Activated CD8-positive, alpha-beta memory T cell treated with anti-CD3 and anti-CD28 coated beads for 36 hours (primary cell): ENCODE data around the gene LSP1. TPM values are rescaled to one million over a fixed set of nuclear protein-coding genes. Genes with fewer than 3 reads are reported as not detected.

Experiments
- CTCF ChIA-PET: fragments of 350-600 bp; sonication (Branson Sonifier 250); formaldehyde crosslinking; loops from one replicate; lab custom pipeline; 2021; ENCODE audit warnings: antibody characterized with exemption; lab: Charles Lee
- POLR2A ChIA-PET: fragments of 350-600 bp; sonication (Branson Sonifier 250); formaldehyde crosslinking; loops from one replicate; lab custom pipeline; 2021; ENCODE audit warnings: antibody characterized with exemption; lab: Charles Lee
- total RNA-seq, 2 experiments: library from RNA; stranded (reverse); gene quantifications; one replicate each; pipeline ENCODE4 v1.2.3, GENCODE V29; 2021

Gene LSP1
- total RNA-seq, 2 experiments from 2014 or later: 254 TPM

DNA sequence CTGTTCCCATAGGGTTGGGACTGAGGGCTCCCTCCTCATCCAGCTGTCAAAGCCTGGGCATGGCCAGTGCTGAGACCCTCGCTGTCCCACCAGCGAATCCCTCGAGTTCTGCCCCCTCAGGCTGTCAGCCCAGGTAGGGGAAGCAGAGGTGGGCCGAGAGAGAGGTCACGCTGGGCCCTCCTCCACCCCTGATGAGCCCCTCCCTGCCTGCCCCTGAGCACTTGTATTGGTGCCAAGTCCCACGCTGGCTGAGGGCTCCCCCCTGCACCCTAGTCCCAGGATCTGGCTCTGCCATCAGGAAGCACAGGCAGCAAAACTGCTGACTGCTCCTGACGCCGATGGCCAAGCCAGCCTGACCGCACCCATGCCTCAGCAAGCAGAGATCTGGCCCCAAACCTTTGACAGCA lies 35.5 kb downstream of the LSP1 start:
- ChIA-PET POLR2A (interaction anchor here (0.5 to 1.6 kb wide), 2 partner anchors 18 to 30 kb away, joined by 3 read pairs; no protein-coding TSS in a partner anchor), CTCF (interaction anchor here (1.3 to 2.2 kb wide), 5 partner anchors 12 to 263 kb away, joined by 4 to 8 read pairs (median 4); partner anchors contain the start of gene LSP1)

- POLR2A ChIA-PET: interaction anchor here (0.5 to 1.6 kb wide), 2 partner anchors 18 to 29 kb away, joined by 3 read pairs; no protein-coding TSS in a partner anchor
- CTCF ChIA-PET: interaction anchor here (1.3 to 2.2 kb wide), 5 partner anchors 13 to 263 kb away, joined by 4 to 8 read pairs (median 4); partner anchors contain the start of gene LSP1
These were observed 35.9 kb downstream of the LSP1 start for GRCh38 chr11:1888811-1889210.

DNA sequence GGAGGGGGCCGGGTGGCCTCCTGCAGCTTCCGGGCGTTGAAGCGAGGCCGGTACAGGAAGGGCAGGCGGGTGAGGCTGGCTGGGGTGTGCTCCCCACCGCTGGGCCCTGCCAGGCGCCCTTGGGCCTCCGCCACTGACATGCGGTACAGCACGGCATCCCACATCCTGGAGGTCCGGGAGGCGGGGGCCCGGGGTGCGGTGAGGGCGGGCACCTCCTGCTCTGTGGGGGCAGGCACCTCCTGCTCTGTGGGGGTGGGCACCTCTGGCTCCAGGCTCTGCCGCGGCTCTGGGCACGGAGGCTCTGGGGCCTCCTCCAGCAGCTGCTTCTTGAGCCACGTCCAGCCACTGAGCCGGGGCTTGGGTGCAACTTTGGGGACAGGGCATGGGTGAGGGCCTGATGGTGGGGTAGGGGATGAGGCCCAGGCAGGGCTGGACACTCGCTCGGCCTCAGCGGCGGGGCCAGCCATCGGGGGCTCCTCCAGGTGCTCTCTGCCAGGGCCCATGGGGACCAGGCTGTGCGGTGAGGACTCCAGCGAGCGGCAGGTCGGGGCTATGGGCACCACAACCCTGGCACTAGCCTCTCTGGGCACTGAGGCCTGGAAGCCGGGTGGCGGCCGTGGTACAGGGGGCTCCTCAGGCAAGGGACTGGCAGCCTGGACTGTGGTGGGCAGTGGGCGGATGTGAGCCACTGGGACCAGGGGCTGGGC lies 36.5 kb downstream of the LSP1 start:
- CTCF ChIA-PET: interaction anchor here (1.3 to 2.2 kb wide), 5 partner anchors 13 to 262 kb away, joined by 4 to 8 read pairs (median 4); partner anchors contain the start of gene LSP1
- POLR2A ChIA-PET: interaction anchor here (0.5 to 1.6 kb wide), 2 partner anchors 19 to 29 kb away, joined by 3 read pairs; no protein-coding TSS in a partner anchor

GRCh38 chr11:1889941-1890855 lies 37.3 kb downstream of the LSP1 start:
- ChIA-PET CTCF (interaction anchor here (0.7 to 2.2 kb wide), 6 partner anchors 26 to 261 kb away, joined by 3 to 8 read pairs (median 4); no protein-coding TSS in a partner anchor), POLR2A (interaction anchor here (1.2 to 1.6 kb wide), 2 partner anchors 27 to 28 kb away, joined by 3 to 5 read pairs; no protein-coding TSS in a partner anchor)

DNA sequence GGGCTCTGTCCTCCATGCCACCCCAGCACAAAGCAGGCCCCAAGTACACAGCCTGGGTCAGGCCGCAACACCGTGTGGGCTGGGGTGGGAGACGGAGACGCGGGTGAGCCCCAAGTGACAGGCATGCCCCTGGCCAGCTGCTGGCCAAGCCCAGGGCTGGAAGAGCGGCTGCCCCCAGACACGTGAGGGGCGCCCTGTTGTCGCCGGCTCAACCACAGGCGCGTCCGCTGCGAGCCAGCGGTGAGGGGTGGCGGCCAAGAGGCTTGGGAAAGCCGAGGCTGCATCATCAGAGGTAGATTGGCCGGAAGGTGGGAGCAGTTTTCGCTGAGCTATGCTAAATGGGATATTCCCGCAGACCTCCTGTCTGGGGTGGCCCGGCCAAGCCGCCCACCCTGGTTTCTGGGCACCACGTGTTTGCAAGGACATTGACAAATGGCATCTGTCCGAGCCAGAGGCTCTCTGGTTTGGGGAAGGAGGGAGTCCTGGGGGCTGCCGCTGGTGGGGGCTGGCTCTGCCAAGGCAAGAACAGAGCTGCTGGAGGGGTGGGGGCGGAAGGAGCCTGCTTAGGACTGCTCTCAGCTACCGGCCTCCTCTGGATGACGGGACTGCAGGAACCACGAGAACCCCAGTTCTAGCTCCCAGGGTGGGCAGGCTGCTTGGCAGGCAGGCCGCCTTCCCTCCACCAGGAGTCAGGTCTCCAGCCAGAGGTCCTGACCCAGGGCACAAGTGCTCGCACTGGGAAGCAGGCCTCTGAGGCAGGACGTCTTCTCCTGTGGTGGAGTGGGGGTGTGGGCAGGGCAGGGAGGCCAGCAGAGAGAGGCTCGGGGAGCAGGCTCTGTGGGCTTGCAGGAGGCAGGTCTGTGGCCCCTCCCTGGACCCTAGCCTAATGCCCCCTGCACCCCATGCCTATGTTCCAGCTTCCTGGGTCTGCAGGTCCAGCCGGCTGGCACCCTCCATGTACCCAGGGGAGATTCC lies 38.3 kb downstream of the LSP1 start:
- POLR2A ChIA-PET: interaction anchor here (0.6 to 1.2 kb wide), 3 partner anchors 26 to 186 kb away, joined by 3 to 5 read pairs (median 5); no protein-coding TSS in a partner anchor
- CTCF ChIA-PET: interaction anchor here (0.7 to 1.7 kb wide), 7 partner anchors 25 to 263 kb away, joined by 3 to 6 read pairs (median 3); no protein-coding TSS in a partner anchor

DNA sequence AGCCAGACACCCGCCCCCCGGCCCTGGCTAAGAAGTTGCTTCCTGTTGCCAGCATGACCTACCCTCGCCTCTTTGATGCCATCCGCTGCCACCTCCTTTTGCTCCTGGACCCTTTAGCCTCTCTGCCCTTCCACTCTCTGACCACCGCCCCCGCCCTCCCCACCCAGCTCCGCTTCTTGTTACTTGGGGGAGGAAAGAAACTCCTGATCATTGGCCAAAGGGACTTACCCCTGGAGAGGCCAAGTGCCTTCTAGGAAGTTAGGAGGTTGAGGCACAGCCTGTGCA lies 38.9 kb downstream of the LSP1 start, which contains the start of gene PRR33:
Gene PRR33 (minus strand): TSS at position 65 of the 285 bp plus-strand sequence. CDS start 1,311 bp downstream, outside the sequence.
- ChIA-PET CTCF (interaction anchor here (1.1 to 1.7 kb wide), 3 partner anchors 25 to 31 kb away, joined by 3 to 5 read pairs (median 3); no protein-coding TSS in a partner anchor), POLR2A (interaction anchor here (1.1 to 1.2 kb wide), 2 partner anchors 25 to 36 kb away, joined by 3 to 5 read pairs; no protein-coding TSS in a partner anchor)

- ChIA-PET CTCF (interaction anchor here (1.1 to 1.7 kb wide), 2 partner anchors 29 to 30 kb away, joined by 3 to 5 read pairs; no protein-coding TSS in a partner anchor), POLR2A (interaction anchor here (0.6 kb wide), 1 partner anchor 45 kb away, joined by 3 read pairs; no protein-coding TSS in a partner anchor)
These were observed 39.2 kb downstream of the LSP1 start for GRCh38 chr11:1892116-1892515.

DNA sequence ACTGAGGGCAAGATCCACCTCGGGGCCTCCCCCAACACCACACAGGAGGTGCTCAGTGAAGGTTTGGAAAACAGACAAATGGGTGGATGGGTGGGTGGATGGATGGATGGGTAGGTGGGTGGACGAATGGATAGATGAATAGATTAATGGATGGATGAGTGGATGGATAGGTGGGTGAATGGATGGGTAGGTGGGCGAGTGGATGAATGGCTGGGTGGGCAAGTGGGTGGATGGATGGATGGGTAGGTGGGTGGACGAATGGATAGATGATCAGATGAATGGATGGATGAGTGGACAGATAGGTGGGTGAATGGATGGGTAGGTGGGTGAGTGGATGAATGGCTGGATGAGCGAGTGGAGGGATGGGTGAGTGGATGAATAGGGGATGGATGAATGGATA lies 39.7 kb downstream of the LSP1 start:
- ChIA-PET CTCF (no interaction called here), POLR2A (interaction anchor here (0.6 kb wide), 1 partner anchor 45 kb away, joined by 3 read pairs; no protein-coding TSS in a partner anchor)

DNA sequence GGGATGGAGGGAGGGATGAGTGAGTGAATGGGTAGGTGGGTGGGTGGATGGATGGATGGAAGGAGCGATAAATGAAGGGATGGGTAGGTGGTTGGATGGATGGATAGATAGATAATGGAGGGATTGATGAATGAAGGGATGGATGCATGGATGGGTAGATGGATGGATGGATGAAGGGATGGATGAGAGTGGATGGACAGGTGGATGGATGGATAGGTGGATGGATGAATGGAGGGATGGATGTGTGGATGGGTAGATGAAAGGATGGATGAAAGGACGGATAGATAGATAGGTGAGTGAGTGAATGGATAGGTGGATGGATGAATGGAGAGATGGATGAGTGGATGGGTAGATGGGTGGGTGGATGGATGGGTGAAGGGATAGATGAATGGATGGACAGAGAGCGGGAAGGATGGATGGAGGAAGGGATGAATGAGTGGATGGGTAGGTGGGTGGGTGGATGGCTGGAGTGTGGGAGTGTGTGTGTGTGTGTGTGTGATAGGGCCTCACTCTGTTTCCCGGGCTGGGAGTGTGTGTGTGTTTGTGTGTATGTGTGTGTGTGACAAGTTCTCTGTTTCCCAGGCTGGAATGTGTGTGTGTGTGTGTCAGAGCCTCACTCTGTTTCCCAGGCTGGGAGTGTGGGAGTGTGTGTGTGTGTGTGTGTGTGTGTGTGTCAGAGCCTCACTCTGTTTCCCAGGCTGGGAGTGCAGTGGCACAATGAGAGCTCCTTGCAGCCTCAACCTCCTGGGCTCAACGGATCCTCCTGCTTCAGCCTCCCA lies 40.9 kb downstream of the LSP1 start:
- ChIA-PET CTCF (no interaction called here), POLR2A (no interaction called here)

DNA sequence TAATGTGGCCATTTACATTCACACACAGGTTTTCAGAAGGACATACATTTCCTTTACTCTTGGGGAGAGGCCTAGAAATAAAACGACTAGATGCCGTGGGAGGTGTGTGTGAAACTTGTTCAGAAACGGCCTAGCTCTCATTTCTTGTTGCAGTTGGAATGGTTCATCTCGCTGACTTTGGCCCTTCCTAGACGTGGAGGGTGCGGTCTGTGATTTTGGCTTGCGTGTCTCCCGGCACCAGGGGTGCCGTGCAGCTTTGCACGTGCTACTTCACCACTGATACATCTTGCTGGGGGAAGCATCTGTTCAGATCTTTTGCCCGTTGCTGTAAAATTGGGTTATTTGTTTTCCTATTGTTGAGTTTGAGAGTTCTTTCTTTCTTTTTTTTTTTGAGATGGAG lies 41.9 kb downstream of the LSP1 start:
- CTCF ChIA-PET: interaction anchor here (1.2 kb wide), 1 partner anchor 257 kb away, joined by 4 read pairs; no protein-coding TSS in a partner anchor
- POLR2A ChIA-PET: no interaction called here

GRCh38 chr11:1896468-1896867 lies 43.6 kb downstream of the LSP1 start:
- POLR2A ChIA-PET: no interaction called here
- CTCF ChIA-PET: no interaction called here

GRCh38 chr11:1896923-1897322 lies 44.0 kb downstream of the LSP1 start:
- ChIA-PET CTCF (no interaction called here), POLR2A (no interaction called here)

- POLR2A ChIA-PET: no interaction called here
- CTCF ChIA-PET: interaction anchor here (1.6 kb wide), 1 partner anchor 205 kb away, joined by 5 read pairs; no protein-coding TSS in a partner anchor
These were observed 46.2 kb downstream of the LSP1 start for GRCh38 chr11:1899090-1899489.

DNA sequence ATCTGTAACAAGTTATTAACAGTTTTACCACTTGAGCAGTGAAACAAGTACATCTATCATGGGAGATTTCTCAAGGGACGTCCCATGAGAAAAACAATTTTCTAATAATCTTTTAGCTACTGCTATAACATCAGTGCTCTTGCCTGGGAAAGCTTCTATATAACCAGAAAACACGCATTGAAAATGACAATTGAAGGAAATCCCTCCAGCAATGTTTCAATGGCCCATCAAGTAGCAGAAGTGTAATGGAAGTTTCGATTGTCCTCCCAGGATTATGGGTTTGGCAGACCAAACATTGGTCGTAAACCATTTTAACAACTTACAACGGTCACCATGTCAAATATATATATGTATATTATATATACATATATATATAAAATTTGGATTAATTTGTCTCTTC lies 46.8 kb downstream of the LSP1 start:
- ChIA-PET POLR2A (no interaction called here), CTCF (interaction anchor here (0.8 to 1.6 kb wide), 2 partner anchors 73 to 206 kb away, joined by 3 to 5 read pairs; no protein-coding TSS in a partner anchor)

GRCh38 chr11:1906181-1906580 lies 53.3 kb downstream of the LSP1 start:
- POLR2A ChIA-PET: no interaction called here

GRCh38 chr11:1906611-1907423 lies 53.9 kb downstream of the LSP1 start:
- ChIA-PET CTCF (interaction anchor here (1.3 to 1.7 kb wide), 3 partner anchors 11 to 254 kb away, joined by 3 to 4 read pairs (median 3); no protein-coding TSS in a partner anchor), POLR2A (no interaction called here)

More at GRCh38 chr11:1906181-1906580, 53.3 kb downstream of the LSP1 start:
- CTCF ChIA-PET: interaction anchor here (1.3 to 1.7 kb wide), 3 partner anchors 11 to 254 kb away, joined by 3 to 4 read pairs (median 3); no protein-coding TSS in a partner anchor
